Thyroid gland (tissue), 4 donors: ENCODE results near the gene ZC3H7B. TPM values are rescaled to one million over a fixed set of nuclear protein-coding genes. Genes with fewer than 3 reads are reported as not detected.
"Not testable (repeated sequence)": the region's sequence is repeated elsewhere in the genome, so short reads cannot be mapped to it uniquely, and the experiment has no call there.

Experiments used
- DNase-seq, 2 donors: peaks; one replicate each; pipeline ENCODE4 v3.0.0-alpha.2; 2019
- H3K27ac ChIP-seq, 3 donors: fragments of 200-600 bp; sonication (generic); 1 replicate in 2 of 3; 2 replicates in 1 of 3; pipeline ENCODE4 v1.5.1; 2016 to 2019; ENCODE audit warnings: mild to moderate bottlenecking in 1 of 3, moderate library complexity in 1 of 3
- H3K27me3 ChIP-seq: fragments of 200-600 bp; sonication (generic); one replicate; pipeline ENCODE4 v1.5.1; 2019
- H3K36me3 ChIP-seq, 2 donors: fragments of 200-600 bp; sonication (generic); one replicate each; pipeline ENCODE4 v1.5.1; 2016 to 2019
- H3K4me1 ChIP-seq, 2 donors: fragments of 200-600 bp; sonication (generic); one replicate each; pipeline ENCODE4 v1.5.1; 2017 to 2019
- H3K4me3 ChIP-seq, 3 donors: fragments of 200-600 bp; sonication (generic); replicated peaks in 1 of 3; 1 replicate in 2 of 3; 2 replicates in 1 of 3; pipeline ENCODE4 v1.5.1; 2016; ENCODE audit warnings: mild to moderate bottlenecking in 1 of 3
- H3K9me3 ChIP-seq: fragments of 200-600 bp; sonication (generic); one replicate; pipeline ENCODE4 v1.5.1; 2017
- POLR2A ChIP-seq, 2 donors: fragments of 450-650 bp; IDR thresholded peaks; one replicate each; pipeline ENCODE4 v1.6.1; 2017; ENCODE audit warnings: antibody characterized with exemption in 2 of 2, mild to moderate bottlenecking in 2 of 2, moderate library complexity in 1 of 2
- WGBS, 2 donors: methylation state at CpG; one replicate each; pipeline ENCODE4 v1.1.5; 2017; 5-methylcytosine and 5-hydroxymethylcytosine counted together
- intact Hi-C: fragments of 100-400 bp; cut with DNase I; formaldehyde crosslinking; loops from one replicate; pipeline ENCODE4 v1.15.1; 2023
- total RNA-seq, 4 donors: library from RNA; depleted of rRNA; stranded (reverse); fragments of >200 nt; gene quantifications; one replicate each; pipeline ENCODE4 v1.2.3, GENCODE V29; 2016
- TF ChIP-seq, protein P1 (sequence below), 6 experiments: fragments of 200-600 bp in 3 of 6; fragments of 450-650 bp in 3 of 6; sonication (generic) in 3 of 6; IDR thresholded peaks; one replicate each; pipeline ENCODE4 v1.5.1; 2016 to 2019; ENCODE audit warnings: antibody characterized with exemption in 6 of 6, mild to moderate bottlenecking in 2 of 6, inconsistent platforms in 1 of 6, moderate library complexity in 1 of 6

ZC3H7B gene
- total RNA-seq, 4 donors from 2014 or later, result 77.7 to 100 (median 88.7) TPM

DNA sequence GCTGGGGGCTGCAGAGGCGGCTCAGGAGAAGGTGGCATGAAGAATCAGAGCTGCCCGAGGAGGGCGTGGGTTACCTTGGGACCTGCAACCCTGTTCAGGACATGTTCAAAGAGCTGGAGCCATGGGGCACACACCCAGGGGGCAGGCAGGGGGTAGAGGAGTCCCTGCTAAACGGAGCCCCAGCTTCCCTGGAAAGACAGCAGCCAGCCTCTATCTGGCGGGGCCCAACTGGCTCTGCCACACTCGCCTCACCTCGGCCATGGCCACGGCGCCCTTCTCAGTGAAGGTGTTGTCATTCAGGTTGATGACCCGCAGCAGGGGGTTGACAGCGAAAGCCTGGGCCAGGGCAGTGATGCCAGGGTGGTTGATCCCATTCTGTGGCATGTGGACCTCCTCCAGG lies 43.6 kb upstream of the ZC3H7B start:
- TF ChIP-seq POLR2A (IDR thresholded peaks at IDR 0.05), result no peak
- TF ChIP-seq, protein P1, sequence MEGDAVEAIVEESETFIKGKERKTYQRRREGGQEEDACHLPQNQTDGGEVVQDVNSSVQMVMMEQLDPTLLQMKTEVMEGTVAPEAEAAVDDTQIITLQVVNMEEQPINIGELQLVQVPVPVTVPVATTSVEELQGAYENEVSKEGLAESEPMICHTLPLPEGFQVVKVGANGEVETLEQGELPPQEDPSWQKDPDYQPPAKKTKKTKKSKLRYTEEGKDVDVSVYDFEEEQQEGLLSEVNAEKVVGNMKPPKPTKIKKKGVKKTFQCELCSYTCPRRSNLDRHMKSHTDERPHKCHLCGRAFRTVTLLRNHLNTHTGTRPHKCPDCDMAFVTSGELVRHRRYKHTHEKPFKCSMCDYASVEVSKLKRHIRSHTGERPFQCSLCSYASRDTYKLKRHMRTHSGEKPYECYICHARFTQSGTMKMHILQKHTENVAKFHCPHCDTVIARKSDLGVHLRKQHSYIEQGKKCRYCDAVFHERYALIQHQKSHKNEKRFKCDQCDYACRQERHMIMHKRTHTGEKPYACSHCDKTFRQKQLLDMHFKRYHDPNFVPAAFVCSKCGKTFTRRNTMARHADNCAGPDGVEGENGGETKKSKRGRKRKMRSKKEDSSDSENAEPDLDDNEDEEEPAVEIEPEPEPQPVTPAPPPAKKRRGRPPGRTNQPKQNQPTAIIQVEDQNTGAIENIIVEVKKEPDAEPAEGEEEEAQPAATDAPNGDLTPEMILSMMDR (IDR thresholded peaks at IDR 0.05), result no peak
- Histone ChIP-seq H3K4me3 (no peak overlapping the region), H3K36me3 (peaks cover 51 to 59% of the 10 kb centered on the region in 2 donors), H3K4me1 (no peaks in the 10 kb centered on the region), H3K27ac (no peak overlapping the region), H3K9me3 (no peaks in the 10 kb centered on the region), H3K27me3 (no peaks in the 10 kb centered on the region)
- no peak for DNase-seq
- 94 to 95% methylated on average over 8 to 9 of the region's 11 CpGs for WGBS, 2 donors
- intact Hi-C loops, result no loop called here

DNA sequence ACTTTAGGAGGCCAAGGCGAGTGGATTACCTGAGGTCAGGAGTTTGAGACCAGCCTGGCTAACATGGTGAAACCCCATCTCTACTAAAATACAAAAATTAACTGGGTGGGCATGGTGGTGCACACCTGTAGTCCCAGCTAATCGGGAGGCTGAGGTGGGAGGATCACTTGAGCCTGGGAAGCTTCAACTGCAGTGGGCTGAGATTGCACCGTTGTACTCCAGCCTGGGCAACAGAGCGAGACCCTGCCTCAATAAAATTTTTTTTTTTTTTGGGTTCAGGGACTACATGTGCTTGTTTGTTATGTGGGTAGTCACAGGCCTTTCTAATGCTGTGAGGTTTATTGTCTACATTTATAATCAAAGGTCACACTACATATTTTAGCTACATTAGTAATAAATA lies 41.6 kb upstream of the ZC3H7B start:
- H3K9me3 ChIP-seq, H3K27ac ChIP-seq, H3K4me3 ChIP-seq, DNase-seq, intact Hi-C loops, H3K27me3 ChIP-seq, H3K4me1 ChIP-seq: not testable (repeated sequence)
- 95 to 99% methylated on average over 4 of the region's 4 CpGs for WGBS, 2 donors
- peaks cover 61 to 65% of the 10 kb centered on the region in 2 donors for H3K36me3 ChIP-seq

DNA sequence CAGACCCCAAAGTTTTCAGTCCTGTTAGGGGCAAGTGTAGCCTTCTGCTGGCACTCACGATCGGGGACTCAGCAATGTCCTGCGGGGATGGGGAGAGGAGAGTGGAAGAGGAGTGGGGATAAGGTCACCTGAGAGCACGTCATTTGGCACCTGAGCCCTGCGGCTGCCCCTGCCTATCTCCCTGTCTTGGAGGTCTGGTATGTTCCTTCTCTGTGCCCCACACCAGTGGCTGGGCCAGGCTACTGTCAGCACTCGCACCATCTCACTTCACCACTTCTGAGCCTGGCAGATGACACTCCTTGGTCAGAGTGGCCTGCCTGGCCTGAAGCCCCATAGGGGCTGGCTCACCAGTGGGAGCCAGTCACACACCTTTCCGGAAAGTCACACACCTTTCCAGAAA lies 40.5 kb upstream of the ZC3H7B start:
- 94 to 97% methylated on average over 7 of the region's 7 CpGs for WGBS, 2 donors
- no peak for TF ChIP-seq POLR2A (IDR thresholded peaks at IDR 0.05)
- TF ChIP-seq, protein P1 (IDR thresholded peaks at IDR 0.05), result no peak
- H3K27me3 ChIP-seq, result no peaks in the 10 kb centered on the region
- H3K9me3 ChIP-seq, result no peaks in the 10 kb centered on the region
- peaks cover 66 to 67% of the 10 kb centered on the region in 2 donors for H3K36me3 ChIP-seq
- H3K4me1 ChIP-seq, result no peaks in the 10 kb centered on the region
- DNase-seq, result no peak
- no peak overlapping the region for H3K4me3 ChIP-seq
- no peak overlapping the region for H3K27ac ChIP-seq
- intact Hi-C loops, result no loop called here

DNA sequence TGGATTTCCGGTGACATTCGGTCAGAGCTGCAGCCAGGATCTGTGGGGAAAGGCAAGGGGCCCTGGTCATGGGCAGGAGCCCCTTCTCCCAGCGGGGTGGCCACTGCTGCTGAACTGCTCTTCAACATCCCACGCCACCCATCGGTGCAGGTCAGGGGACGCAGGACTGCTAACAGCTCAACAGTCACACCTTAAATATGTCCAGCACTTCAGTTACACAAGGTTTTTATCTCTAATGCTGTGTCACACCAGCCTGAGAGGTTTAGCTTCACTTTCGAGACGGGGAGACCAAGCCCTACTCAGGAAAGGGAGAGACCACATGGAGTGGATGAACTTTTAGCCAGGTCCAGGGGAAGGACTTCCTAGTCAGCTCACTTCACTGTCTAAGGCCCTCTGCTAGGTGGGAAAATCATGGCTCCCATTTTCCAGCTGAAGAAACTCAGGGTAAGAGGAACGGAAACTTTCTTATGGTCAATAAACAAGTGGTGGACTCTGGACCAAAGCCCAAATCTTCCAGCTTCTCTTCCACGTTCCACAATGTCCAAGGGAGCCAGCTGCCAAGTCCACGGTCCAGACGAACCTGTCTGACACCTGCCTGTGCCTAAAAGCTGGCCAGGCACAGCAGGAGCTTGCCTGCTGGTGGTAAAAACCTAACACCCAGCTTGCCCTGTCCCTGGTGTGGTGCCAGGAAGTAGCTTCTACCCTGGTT lies 39.6 kb upstream of the ZC3H7B start:
- H3K36me3 ChIP-seq, result peaks cover 59 to 67% of the 10 kb centered on the region in 2 donors
- H3K27me3 ChIP-seq, result no peaks in the 10 kb centered on the region
- no peaks in the 10 kb centered on the region for H3K9me3 ChIP-seq
- WGBS, 2 donors, result 87 to 89% methylated on average over 9 to 12 of the region's 12 CpGs
- H3K27ac ChIP-seq, result no peak overlapping the region
- H3K4me1 ChIP-seq, result no peaks in the 10 kb centered on the region
- TF ChIP-seq, protein P1 (IDR thresholded peaks at IDR 0.05), result no peak
- no peak for TF ChIP-seq POLR2A (IDR thresholded peaks at IDR 0.05)
- intact Hi-C loops, result no loop called here
- no peak for DNase-seq
- H3K4me3 ChIP-seq, result no peak overlapping the region

DNA sequence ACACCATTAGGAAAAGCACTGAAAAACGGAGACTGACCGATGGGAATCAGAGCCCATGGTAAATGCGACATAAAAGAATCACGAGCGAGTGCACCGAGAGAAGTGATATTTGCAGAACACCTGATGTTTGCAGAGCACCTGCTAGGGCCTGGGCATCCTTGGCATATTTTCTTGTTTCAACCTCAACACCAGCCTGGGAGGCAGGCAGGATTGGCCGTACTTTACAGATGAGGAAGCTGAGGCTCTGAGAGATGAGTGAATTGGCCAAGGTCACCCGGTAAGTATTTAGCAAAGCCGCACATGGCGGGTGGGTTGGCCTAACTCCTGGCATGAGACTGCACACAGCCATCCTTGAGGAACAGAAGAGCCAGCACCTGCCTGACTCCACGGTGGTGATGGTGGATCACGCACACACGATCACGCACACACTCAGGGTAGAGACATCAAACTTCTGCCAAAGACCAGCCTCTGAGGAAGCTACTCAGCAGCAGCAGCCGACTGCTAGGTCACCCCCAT lies 39.0 kb upstream of the ZC3H7B start:
- H3K4me3 ChIP-seq, result no peak overlapping the region
- DNase-seq, result no peak
- H3K4me1 ChIP-seq, result no peaks in the 10 kb centered on the region
- no peak for TF ChIP-seq POLR2A (IDR thresholded peaks at IDR 0.05)
- TF ChIP-seq, protein P1 (IDR thresholded peaks at IDR 0.05), result no peak
- peaks cover 62 to 68% of the 10 kb centered on the region in 2 donors for H3K36me3 ChIP-seq
- intact Hi-C loops, result no loop called here
- H3K9me3 ChIP-seq, result no peaks in the 10 kb centered on the region
- H3K27ac ChIP-seq, result no peak overlapping the region
- H3K27me3 ChIP-seq, result no peaks in the 10 kb centered on the region
- WGBS, 2 donors, result 96 to 98% methylated on average over 14 to 15 of the region's 15 CpGs
